ENCODE measurements around the gene LIMS4.
"Not testable (repeated sequence)": the region's sequence is repeated elsewhere in the genome, so short reads cannot be mapped to it uniquely, and the experiment has no call there.

The LIMS4 gene

GRCh38 chr2:110449127-110449947, 23.3 kb downstream of the LIMS4 start:
- not testable (repeated sequence) for DNase-seq

DNA sequence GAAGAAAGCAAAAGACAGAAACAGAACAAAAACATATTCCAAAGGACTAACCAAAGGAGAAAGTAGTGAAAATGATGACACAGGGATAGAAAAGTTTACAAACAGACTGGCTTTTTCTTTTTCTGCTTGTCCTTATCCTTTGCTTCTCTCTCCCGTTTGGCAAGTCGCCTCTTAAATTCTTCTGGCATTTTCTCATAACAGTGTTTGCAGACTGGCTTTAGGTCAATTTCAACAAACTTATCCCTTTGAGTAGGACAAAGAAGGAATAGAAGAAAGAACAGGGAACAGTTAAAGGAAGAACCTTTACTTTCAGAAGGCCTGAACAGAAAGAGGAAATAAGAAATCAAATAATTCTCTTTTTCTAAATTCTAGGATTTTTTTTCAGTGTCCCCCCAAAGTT, 26.0 kb downstream of the LIMS4 start:
- not testable (repeated sequence) for DNase-seq

DNA sequence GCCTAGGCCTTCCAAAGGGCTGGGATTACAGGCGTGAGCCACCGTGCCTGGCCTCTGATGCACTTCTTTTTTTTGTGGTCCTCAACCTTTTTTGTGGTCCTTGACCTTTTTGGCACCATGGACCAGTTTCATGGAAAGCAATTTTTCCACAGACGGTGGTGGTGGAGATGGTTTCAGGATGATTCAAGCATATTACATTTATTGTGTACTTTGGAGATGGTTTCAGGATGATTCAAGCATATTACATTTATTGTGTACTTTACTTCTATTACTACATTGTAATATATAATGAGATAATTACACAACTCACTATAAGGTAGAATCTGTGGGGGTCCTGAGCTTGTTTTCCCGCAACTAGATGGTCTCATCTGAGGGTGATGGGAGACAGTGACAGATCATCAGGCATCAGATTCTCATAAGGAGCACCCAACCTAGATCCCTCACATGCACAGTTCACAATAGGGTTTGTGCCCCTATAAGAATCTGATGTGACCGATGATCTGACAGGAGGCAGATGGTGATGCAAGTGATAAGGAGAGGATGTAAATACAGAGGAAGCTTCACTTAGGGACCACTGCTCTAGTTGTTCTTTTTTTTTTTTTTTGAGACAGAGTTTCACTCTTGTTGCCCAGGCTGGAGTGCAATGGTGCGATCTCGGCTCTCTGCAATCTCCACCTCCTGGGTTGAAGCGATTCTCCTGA, 29.2 kb downstream of the LIMS4 start:
- DNase-seq: not testable (repeated sequence)

DNA sequence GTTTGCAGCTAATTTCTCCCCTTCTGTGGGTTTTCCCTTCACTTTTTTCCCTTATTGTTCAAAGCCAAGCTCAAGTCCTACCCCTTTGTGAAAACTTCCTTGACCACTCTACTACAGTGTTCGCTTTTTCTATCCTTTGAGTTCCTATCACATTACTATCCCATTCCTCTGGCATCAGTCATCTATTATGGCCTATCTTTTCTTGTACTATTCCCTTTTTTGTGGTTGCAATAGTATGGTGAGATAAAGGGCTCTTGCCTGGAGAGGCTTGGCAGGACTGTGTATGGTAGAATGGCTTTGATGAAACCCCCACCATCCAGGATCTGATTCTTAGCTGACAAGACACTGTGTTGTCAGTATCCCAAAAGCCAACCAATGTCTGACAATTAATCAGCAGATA, 30.7 kb downstream of the LIMS4 start:
- not testable (repeated sequence) for DNase-seq

DNA sequence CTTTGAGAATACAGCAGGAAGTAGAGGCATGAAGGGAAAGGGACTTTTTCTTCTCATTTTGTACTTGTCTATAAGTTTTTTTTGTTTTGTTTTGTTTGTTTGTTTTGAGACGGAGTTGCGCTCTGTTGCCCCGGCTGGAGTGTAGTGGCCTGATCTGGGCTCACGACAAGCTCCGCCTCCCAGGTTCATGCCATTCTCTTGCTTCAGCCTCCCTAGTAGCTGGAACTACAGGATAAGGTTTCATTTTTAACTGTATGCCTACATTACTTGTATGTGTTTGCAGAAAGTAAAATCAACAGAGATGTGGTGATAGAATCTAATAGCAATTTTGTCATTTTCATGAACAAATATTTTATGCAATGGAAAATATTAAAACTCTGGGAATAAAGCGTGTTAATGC, 38.1 kb downstream of the LIMS4 start:
- not testable (repeated sequence) for DNase-seq

- DNase-seq: not testable (repeated sequence)
These were observed 46.9 kb downstream of the LIMS4 start for GRCh38 chr2:110425725-110426124.

GRCh38 chr2:110424421-110424820, 48.2 kb downstream of the LIMS4 start:
- not testable (repeated sequence) for DNase-seq

GRCh38 chr2:110423574-110423962, 49.0 kb downstream of the LIMS4 start:
- not testable (repeated sequence) for DNase-seq

DNA sequence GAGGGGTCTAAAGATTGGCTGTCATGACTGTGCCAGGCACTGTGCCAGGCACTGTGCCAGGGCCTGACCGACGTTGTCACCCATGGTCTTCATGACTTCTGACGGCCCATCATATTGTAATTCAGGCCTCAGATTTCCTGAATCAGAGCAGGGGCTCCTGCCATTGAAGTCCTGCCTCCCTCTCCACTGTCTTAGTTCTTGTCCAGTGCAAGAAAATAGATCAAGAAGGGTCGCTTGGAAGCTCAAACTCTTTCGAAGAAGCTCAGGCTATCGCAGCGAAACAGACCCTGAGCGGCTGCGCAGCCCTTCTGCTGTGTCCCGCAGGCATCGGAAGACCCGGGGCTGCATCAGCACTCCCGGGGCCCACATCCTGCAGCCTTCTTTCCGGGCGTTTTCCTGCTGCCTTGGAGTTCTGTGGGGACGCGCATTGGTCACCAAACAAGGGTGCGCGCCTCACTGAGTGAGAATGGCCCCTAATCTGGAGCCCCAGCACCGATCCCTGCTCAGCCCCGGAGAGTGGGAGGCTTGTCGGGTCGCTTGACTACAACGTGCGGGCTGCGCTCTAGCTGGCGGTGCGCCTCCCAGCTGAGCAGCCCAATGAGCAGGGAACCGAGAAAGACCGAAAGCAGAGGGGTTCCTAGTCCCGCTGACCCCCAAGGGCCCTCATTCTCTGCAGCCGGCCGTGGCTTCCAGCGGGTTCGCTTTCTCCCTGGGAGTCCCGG, 49.6 kb downstream of the LIMS4 start:
- not testable (repeated sequence) for DNase-seq

- not testable (repeated sequence) for DNase-seq
These were observed 51.8 kb downstream of the LIMS4 start for GRCh38 chr2:110420641-110421354.

DNA sequence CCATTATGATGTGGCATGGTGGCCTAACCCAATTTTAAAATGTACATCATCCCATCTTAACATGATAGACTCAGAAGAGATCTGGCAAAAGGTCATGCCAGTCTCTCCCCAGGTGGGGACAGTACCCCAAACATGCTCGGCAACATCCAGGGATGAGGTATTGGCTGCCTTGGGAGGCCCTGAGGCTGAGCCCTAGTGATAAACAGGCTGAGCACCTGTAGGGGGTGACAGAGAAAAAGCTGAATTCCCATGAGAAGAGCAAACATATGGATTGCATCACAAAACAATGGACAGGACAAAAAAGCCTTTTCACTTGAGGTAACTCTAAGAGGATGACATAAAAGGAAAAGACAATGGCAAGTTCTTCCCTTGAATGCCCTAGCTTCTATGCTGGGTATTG, 65.5 kb downstream of the LIMS4 start:
- not testable (repeated sequence) for DNase-seq

GRCh38 chr2:110404988-110405387, 67.6 kb downstream of the LIMS4 start:
- DNase-seq: not testable (repeated sequence)

- not testable (repeated sequence) for DNase-seq
These were observed 68.4 kb downstream of the LIMS4 start for GRCh38 chr2:110404246-110404645.

- not testable (repeated sequence) for DNase-seq
These were observed 71.5 kb downstream of the LIMS4 start for GRCh38 chr2:110401001-110401618.

GRCh38 chr2:110399378-110399777, 73.2 kb downstream of the LIMS4 start:
- not testable (repeated sequence) for DNase-seq

- not testable (repeated sequence) for DNase-seq
These were observed 76.6 kb downstream of the LIMS4 start for GRCh38 chr2:110395990-110396389.
